HepG2 (cell line): ENCODE data around the gene RAB34. TPM values are rescaled to one million over a fixed set of nuclear protein-coding genes. Genes with fewer than 3 reads are reported as not detected.

Source experiments
- BORCS8-MEF2B ChIP-seq: sonication (generic); formaldehyde crosslinking; IDR thresholded peaks from 2 replicates; pipeline ENCODE4 v1.8.0; 2022; ENCODE audit warnings: mild to moderate bottlenecking, missing genetic modification reagents
- CC2D1A ChIP-seq: sonication (generic); formaldehyde crosslinking; IDR thresholded peaks from 2 replicates; pipeline ENCODE4 v1.8.1; 2023; ENCODE audit warnings: mild to moderate bottlenecking, missing genetic modification reagents
- ESRRA ChIP-seq: sonication (generic); formaldehyde crosslinking; IDR thresholded peaks from 2 replicates; pipeline ENCODE4 v1.5.1; 2020; ENCODE audit warnings: mild to moderate bottlenecking, low read depth, missing genetic modification reagents
- ONECUT2 ChIP-seq: sonication (generic); formaldehyde crosslinking; IDR thresholded peaks from 2 replicates; pipeline ENCODE4 v1.4.0; 2020; ENCODE audit warnings: missing genetic modification reagents
- SUZ12 ChIP-seq: fragments of 150-350 bp; IDR thresholded peaks from 2 replicates; pipeline ENCODE4 v1.6.1; 2014; ENCODE audit warnings: low read depth, low read length
- ZNF205 ChIP-seq: IDR thresholded peaks from 2 replicates; pipeline ENCODE4 v1.6.1; 2018; ENCODE audit warnings: missing biosample characterization, missing genetic modification reagents
- ZZZ3 ChIP-seq: sonication (generic); formaldehyde crosslinking; IDR thresholded peaks from 2 replicates; pipeline ENCODE4 v1.4.0; 2020; ENCODE audit warnings: missing genetic modification reagents, mild to moderate bottlenecking, borderline replicate concordance
- polyA plus RNA-seq, 8 experiments: library from polyadenylated mRNA; depleted of rRNA in 3 of 8; stranded (reverse) in 7 of 8; unstranded in 1 of 8; fragments of >200 nt; fragmentation: Illumina TruSeq in 4 of 8; extraction: Trizol in 4 of 8; gene quantifications; 2 replicates each; pipeline versions ENCODE4 v1.2.1 to v1.2.3, GENCODE V29; 2011 to 2016; ENCODE audit warnings: low read depth in 4 of 8, missing spikeins in 1 of 8, mixed read lengths in 1 of 8; ENCODE audit not compliant: insufficient read depth in 1 of 8
- total RNA-seq, 5 experiments: library from RNA; depleted of rRNA; stranded (reverse); fragments of >200 nt; fragmentation: Illumina TruSeq; extraction: Trizol; gene quantifications; 2 replicates each; pipeline ENCODE4 v1.2.3, GENCODE V29; 2016; ENCODE audit warnings: low read depth in 1 of 5
- TF ChIP-seq, protein P1 (sequence below): sonication (generic); formaldehyde crosslinking; IDR thresholded peaks from 2 replicates; pipeline ENCODE4 v1.4.0; 2020; ENCODE audit warnings: missing genetic modification reagents
- TF ChIP-seq, protein P2 (sequence below): sonication (generic); formaldehyde crosslinking; IDR thresholded peaks from 2 replicates; pipeline ENCODE4 v1.5.0; 2020; ENCODE audit warnings: mild to moderate bottlenecking, missing genetic modification reagents
- TF ChIP-seq, protein P3 (sequence below): sonication (generic); formaldehyde crosslinking; IDR thresholded peaks from 2 replicates; pipeline ENCODE4 v1.4.0; 2020; ENCODE audit warnings: missing genetic modification reagents, low read depth, mild to moderate bottlenecking, borderline replicate concordance
- TF ChIP-seq, protein P4 (sequence below): sonication (generic); formaldehyde crosslinking; IDR thresholded peaks from 2 replicates; pipeline ENCODE4 v1.4.0; 2020; ENCODE audit warnings: low read depth, missing genetic modification reagents
- TF ChIP-seq, protein P5 (sequence below): IDR thresholded peaks from 2 replicates; pipeline ENCODE4 v1.6.1; 2016; ENCODE audit warnings: low read depth, control low read depth

The RAB34 gene
- total and polyA plus RNA-seq, 2 of the 13 experiments (the other 11 are each of a cell fraction or from before 2014, with no cell fraction given) = 0.49 TPM; not detected in 1

DNA sequence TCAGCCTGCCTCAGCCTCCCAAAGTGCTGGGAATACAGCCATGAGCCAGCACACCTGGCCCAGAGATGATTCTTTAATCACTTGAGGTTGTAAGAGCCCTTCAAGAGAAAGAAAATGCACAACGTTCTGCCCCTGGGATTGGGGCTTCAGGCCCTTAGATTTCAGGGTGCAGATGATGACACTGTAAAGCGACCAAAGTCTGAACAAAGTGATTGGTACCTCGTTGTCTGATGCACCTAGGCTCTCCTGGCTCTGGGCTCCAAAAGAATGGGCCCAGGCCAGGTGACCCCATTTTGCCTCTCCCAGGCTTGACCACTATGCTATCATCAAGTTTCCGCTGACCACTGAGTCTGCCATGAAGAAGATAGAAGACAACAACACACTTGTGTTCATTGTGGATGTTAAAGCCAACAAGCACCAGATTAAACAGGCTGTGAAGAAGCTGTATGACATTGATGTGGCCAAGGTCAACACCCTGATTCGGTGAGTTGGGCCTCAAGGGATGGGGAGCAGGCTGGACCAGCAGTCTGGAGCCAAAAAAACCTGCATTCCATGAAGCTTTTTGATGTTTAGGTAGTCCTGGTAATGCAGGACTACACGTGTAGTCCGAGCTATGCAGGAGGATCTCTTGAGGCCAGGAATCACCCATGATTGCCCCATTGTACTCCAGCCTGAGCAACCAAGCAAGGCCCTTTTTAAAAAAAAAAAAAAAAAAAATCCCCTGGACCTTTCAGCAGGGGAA, 4.9 kb upstream of the RAB34 start (continued):
- TF ChIP-seq, protein P1, sequence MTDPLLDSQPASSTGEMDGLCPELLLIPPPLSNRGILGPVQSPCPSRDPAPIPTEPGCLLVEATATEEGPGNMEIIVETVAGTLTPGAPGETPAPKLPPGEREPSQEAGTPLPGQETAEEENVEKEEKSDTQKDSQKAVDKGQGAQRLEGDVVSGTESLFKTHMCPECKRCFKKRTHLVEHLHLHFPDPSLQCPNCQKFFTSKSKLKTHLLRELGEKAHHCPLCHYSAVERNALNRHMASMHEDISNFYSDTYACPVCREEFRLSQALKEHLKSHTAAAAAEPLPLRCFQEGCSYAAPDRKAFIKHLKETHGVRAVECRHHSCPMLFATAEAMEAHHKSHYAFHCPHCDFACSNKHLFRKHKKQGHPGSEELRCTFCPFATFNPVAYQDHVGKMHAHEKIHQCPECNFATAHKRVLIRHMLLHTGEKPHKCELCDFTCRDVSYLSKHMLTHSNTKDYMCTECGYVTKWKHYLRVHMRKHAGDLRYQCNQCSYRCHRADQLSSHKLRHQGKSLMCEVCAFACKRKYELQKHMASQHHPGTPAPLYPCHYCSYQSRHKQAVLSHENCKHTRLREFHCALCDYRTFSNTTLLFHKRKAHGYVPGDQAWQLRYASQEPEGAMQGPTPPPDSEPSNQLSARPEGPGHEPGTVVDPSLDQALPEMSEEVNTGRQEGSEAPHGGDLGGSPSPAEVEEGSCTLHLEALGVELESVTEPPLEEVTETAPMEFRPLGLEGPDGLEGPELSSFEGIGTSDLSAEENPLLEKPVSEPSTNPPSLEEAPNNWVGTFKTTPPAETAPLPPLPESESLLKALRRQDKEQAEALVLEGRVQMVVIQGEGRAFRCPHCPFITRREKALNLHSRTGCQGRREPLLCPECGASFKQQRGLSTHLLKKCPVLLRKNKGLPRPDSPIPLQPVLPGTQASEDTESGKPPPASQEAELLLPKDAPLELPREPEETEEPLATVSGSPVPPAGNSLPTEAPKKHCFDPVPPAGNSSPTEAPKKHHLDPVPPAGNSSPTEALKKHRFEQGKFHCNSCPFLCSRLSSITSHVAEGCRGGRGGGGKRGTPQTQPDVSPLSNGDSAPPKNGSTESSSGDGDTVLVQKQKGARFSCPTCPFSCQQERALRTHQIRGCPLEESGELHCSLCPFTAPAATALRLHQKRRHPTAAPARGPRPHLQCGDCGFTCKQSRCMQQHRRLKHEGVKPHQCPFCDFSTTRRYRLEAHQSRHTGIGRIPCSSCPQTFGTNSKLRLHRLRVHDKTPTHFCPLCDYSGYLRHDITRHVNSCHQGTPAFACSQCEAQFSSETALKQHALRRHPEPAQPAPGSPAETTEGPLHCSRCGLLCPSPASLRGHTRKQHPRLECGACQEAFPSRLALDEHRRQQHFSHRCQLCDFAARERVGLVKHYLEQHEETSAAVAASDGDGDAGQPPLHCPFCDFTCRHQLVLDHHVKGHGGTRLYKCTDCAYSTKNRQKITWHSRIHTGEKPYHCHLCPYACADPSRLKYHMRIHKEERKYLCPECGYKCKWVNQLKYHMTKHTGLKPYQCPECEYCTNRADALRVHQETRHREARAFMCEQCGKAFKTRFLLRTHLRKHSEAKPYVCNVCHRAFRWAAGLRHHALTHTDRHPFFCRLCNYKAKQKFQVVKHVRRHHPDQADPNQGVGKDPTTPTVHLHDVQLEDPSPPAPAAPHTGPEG (CRISPR knock-in tag) = no peak
- TF ChIP-seq ESRRA = no peak
- TF ChIP-seq, protein P2, sequence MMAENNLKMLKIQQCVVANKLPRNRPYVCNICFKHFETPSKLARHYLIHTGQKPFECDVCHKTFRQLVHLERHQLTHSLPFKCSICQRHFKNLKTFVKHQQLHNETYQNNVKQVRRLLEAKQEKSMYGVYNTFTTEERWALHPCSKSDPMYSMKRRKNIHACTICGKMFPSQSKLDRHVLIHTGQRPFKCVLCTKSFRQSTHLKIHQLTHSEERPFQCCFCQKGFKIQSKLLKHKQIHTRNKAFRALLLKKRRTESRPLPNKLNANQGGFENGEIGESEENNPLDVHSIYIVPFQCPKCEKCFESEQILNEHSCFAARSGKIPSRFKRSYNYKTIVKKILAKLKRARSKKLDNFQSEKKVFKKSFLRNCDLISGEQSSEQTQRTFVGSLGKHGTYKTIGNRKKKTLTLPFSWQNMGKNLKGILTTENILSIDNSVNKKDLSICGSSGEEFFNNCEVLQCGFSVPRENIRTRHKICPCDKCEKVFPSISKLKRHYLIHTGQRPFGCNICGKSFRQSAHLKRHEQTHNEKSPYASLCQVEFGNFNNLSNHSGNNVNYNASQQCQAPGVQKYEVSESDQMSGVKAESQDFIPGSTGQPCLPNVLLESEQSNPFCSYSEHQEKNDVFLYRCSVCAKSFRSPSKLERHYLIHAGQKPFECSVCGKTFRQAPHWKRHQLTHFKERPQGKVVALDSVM (CRISPR knock-in tag) = no peak
- TF ChIP-seq, protein P3, sequence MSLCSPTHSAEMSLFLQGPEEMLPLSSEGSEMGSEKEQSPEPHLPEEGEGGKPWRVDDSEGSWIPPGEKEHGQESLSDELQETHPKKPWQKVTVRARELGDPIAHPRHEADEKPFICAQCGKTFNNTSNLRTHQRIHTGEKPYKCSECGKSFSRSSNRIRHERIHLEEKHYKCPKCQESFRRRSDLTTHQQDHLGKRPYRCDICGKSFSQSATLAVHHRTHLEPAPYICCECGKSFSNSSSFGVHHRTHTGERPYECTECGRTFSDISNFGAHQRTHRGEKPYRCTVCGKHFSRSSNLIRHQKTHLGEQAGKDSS (CRISPR knock-in tag) = no peak
- no peak for TF ChIP-seq SUZ12
- no peak for TF ChIP-seq ONECUT2
- TF ChIP-seq CC2D1A (CRISPR knock-in tag) = no peak
- no peak for TF ChIP-seq ZNF205 (CRISPR knock-in tag)
- TF ChIP-seq ZZZ3 = no peak
- 0 out of 2 replicates have a peak, but pooled peaks have one; percentile 6 for TF ChIP-seq BORCS8-MEF2B (CRISPR knock-in tag)
- TF ChIP-seq, protein P4, sequence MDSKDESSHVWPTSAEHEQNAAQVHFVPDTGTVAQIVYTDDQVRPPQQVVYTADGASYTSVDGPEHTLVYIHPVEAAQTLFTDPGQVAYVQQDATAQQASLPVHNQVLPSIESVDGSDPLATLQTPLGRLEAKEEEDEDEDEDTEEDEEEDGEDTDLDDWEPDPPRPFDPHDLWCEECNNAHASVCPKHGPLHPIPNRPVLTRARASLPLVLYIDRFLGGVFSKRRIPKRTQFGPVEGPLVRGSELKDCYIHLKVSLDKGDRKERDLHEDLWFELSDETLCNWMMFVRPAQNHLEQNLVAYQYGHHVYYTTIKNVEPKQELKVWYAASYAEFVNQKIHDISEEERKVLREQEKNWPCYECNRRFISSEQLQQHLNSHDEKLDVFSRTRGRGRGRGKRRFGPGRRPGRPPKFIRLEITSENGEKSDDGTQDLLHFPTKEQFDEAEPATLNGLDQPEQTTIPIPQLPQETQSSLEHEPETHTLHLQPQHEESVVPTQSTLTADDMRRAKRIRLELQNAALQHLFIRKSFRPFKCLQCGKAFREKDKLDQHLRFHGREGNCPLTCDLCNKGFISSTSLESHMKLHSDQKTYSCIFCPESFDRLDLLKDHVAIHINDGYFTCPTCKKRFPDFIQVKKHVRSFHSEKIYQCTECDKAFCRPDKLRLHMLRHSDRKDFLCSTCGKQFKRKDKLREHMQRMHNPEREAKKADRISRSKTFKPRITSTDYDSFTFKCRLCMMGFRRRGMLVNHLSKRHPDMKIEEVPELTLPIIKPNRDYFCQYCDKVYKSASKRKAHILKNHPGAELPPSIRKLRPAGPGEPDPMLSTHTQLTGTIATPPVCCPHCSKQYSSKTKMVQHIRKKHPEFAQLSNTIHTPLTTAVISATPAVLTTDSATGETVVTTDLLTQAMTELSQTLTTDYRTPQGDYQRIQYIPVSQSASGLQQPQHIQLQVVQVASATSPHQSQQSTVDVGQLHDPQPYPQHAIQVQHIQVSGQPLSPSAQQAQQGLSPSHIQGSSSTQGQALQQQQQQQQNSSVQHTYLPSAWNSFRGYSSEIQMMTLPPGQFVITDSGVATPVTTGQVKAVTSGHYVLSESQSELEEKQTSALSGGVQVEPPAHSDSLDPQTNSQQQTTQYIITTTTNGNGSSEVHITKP (CRISPR knock-in tag) = no peak
- TF ChIP-seq, protein P5, sequence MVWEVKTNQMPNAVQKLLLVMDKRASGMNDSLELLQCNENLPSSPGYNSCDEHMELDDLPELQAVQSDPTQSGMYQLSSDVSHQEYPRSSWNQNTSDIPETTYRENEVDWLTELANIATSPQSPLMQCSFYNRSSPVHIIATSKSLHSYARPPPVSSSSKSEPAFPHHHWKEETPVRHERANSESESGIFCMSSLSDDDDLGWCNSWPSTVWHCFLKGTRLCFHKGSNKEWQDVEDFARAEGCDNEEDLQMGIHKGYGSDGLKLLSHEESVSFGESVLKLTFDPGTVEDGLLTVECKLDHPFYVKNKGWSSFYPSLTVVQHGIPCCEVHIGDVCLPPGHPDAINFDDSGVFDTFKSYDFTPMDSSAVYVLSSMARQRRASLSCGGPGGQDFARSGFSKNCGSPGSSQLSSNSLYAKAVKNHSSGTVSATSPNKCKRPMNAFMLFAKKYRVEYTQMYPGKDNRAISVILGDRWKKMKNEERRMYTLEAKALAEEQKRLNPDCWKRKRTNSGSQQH (CRISPR knock-in tag) = no peak
